HG02588 (cell line): ENCODE measurements around the gene FUT6.
"Not testable (repeated sequence)": the region's sequence is repeated elsewhere in the genome, so short reads cannot be mapped to it uniquely, and the experiment has no call there.

Experiments used
- ATAC-seq: cut with Tn5 transposase; IDR thresholded peaks from one replicate; pipeline ENCODE4 v1.9.1; 2021; ENCODE audit warnings: mild to moderate bottlenecking, moderate library complexity; ENCODE audit not compliant: unreplicated experiment

FUT6 gene

DNA sequence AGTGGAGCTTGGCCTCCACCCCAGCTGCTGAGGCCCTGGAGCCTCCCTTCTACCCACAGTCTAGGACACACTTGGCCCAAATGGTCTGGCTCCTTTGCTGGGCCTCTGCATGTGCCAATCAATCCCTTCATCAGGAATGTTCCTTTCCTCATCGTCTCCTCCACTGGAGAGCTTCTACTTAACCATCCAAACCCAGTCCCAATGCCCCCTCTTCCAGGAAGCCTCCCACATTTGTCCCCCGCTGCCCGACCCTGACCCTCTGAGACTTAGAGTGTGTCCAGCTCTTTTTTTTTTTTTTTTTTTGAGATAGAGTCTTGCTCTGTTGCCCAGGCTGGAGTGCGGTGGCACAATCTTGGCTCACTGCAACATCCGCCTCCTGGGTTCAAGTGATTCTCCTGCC is 51.1 kb downstream of the FUT6 start:
- ATAC-seq = no peak

DNA sequence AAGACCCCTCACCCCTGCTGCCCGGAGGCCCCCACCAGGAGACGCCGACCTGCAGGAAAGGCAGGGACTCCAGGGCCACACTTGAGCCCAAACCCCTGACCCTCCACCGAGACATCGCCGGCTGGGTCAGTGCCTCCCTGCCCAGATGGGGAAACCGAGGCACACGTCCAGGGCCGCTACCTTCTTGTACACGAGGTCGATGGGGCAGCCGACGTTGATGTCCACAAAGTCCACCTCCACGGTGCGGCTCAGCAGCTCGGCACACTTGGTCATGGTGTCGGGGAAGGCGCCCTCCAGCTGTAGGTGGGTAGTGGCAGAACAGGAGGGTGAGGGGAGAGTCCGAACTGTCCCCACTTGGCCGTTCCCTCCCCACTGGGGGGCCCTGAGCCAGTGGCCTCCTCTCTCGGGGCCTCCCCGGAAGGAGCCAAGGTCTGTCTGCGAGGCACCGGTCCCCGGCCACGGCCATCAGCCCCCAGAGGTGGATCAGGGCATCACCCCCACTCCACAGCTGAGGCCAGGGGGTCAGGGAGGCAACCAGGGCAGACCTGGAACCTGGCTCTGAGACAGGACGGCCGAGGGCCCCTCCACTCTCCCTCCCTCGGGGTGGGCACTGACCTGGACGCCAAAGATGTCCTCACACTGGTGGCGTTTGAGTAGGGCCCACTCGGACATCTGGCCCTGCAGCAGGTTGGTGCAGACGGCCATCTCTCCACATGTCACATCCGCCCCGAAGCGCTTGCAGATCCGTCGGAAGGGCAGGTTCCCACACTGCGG is 51.9 kb downstream of the FUT6 start:
- ATAC-seq = no peak

DNA sequence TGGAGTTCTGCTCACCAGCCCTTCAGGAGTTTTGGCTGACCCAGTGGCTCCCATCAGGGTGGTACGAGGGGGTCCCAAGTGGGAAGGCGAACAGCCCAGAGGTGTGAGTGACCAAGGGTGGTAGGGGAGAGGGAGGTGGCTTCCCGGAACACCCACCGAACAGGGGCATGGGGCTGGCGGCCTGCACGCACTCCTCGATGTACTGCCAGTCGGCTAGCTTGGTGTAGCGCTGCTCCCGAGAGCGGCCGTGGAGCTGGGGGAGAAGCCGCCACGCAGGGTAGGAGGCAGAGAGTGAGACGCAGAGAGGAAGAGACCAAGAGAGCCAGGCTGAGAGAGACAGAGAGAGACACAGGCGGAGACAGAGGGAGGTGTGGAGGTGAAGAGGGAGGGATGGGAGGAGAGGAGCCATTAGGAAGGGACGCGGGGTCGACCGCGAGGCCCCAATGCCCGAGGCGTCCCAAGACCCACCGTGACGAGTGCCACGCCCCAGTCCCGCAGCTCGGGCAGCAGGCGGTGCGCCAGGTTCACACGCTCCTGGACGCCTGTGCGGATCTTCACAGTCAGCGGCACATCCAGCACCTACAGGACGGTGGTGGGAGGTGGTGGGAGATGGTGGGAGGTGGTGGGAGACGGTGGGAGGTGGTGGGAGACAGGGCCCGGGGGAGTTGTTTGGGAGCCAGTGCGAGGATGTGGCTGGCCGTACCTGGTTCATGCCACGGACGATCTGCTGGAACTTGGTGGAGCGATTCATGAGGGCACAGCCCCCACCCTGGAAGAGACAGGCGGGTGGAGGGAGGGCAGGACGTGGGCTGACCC is 52.7 kb downstream of the FUT6 start:
- ATAC-seq = no peak

DNA sequence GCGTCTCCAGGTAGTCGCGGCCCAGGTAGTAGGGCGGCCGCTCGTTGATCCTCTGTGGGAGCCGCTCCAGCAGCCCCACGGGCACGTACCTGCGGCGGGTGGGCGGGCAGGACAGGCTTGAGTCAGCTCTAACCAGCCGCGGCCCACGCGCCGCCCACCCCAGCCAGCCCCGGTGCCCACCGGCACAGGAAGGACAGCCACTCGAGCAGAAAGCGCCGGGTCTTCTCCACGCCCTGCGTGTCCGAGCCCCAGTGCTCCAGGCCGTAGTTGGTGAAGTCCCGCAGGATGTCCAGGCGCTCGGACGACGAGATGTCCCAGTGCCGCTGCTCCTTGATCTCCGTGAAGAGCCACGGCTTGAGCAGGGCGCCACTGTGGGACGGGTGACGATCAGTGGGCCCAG is 54.1 kb downstream of the FUT6 start:
- ATAC-seq = no peak

DNA sequence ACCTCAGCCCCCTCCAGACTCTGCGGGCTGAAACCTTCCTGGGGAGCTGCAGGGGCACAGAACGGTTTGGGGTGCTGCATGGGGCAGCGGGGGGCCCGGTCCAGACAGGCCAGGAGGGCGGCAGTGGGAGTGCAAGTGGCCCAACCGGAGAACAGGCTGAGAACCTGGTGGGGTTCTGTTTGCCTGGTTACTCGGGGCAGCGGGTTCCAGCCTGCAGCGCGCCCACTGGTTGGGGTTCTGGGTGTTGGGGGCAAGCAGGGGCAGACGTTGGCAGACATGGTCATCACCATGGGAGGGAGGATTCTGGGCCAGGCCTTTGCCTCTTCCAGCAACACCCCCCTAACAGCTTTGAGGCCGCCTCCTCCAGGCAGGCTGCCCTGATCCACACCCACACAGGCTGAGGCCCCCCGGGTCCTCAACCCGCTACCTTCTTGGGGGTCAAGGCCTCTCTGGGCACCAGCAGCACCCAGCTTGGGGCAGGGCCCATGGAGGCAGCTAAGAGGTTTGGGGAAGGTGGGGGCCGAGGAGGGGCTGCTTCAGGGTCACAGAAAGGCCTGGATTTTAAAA is 54.8 kb downstream of the FUT6 start, which contains the start of gene PRR22:
Gene PRR22, minus strand, starts transcription at position 166 of the 567 bp plus-strand sequence. Its CDS starts 86 bp downstream, at position 80.
- ATAC-seq = no peak

DNA sequence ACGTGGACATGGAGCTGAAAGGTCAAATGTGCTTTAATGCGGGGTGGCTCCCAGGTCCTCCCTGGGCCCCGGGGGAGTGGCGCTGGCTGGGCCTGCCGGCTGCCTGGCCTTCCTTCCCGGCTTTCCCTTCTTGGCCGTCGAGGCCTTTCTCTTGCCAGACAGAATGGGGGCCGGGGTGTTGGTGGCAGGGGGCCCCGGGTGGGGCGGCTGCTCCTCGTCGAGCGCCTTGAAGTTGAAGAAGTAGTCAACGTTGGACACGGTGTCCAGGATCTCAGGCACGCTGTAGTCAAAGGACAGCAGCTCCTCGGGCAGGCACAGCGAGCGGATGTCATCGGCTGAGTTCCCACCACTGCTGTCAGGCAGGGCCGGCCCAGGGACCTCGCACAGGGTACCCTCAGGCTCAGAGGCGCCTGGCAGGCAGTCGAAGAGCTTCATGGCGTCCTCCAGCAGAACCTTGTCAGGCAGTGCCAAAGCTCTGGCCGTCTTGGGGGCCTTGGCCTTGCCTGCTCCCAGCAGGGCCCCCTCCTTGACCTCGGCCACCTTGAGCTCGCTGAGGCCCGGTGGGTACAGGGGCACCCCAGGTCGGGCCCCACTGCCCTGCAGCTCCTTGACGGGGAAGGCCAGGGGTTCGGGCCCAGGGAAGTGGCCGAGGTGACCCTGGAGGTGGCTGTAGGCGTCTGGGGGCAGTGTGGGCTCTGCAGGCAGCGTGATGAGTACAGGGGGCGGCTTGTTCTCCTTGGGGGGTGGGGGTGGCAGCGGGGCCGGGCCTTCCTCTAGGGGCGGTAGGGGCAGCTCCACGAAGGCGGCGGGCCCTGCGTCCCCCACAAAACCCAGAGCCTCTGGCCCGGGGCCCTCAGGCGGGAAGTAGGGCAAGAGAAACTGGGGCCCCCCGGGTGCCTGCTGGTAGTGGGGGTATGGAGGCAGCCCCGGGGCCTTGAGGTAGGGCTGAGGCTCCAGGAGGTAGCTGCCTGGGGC is 56.3 kb downstream of the FUT6 start:
- ATAC-seq = no peak

DNA sequence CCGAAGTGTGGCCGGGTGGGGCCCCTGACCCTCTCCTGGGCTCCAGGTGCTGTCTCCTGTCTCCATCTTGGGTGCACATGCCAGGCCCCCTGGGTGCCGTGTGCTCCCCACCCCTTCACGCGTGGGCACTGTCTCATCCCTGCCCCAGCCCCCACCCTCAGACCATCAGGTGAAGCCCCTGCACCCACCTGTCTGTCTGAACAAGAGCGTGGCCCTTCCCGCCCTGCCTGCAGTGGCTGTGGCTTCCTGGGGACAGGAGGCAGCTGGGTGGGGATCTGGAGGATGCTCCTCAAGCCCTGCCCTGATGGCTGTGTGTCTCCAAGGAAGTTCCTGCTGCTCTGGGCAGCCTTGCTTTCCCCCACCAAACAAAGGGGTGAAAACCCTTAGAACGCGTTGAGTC is 57.2 kb downstream of the FUT6 start:
- no peak for ATAC-seq

DNA sequence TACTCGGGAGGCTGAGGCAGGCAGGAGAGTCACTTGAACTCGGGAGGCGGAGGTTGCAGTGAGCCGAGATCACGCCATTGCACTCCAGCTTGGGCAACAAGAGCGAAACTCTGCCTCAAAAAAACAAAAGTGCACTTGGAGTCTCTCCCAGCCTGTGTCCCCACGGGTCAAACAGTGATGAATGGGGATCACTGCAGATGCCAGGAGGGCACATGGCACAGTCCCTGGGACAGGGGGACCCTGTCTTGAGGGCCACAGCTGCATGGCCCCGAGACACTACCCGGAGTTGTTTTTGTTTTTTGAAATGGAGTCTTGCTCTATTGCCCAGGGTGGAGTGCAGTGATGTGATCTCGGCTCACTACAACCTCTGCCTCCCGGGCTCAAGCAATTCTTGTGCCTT is 58.6 kb downstream of the FUT6 start:
- ATAC-seq = not testable (repeated sequence)
